Ovary (tissue), 9 donors: Measurements from ENCODE around the gene ASCC3. TPM values are rescaled to one million over a fixed set of nuclear protein-coding genes. Genes with fewer than 3 reads are reported as not detected.
"Not testable (repeated sequence)": the region's sequence is repeated elsewhere in the genome, so short reads cannot be mapped to it uniquely, and the experiment has no call there.

Source experiments
- DNase-seq, 5 donors: peaks; one replicate each; pipeline ENCODE4 v3.0.0-alpha.2; 2019 to 2020
- H3K27ac ChIP-seq, 2 donors: fragments of 200-600 bp; one replicate each; pipeline versions ENCODE4 v1.5.1 to v1.8.0; 2019 to 2022
- H3K27me3 ChIP-seq: fragments of 200-600 bp; one replicate; pipeline ENCODE4 v1.8.0; 2022
- H3K36me3 ChIP-seq: fragments of 200-600 bp; sonication (generic); one replicate; pipeline ENCODE4 v1.5.1; 2019
- H3K4me1 ChIP-seq: one replicate; pipeline ENCODE4 v1.8.1; 2013; ENCODE audit warnings: mild to moderate bottlenecking, moderate library complexity; ENCODE audit not compliant: insufficient read depth
- H3K4me3 ChIP-seq: fragments of 200-600 bp; sonication (generic); one replicate; pipeline ENCODE4 v1.5.1; 2017
- H3K9me3 ChIP-seq, 2 donors: fragments of 200-600 bp in 1 of 2; sonication (generic) in 1 of 2; one replicate each; pipeline versions ENCODE4 v1.5.1 to v1.8.1; 2013 to 2019; ENCODE audit warnings: mild to moderate bottlenecking in 1 of 2, moderate library complexity in 1 of 2
- EP300 ChIP-seq: sonication (generic); formaldehyde crosslinking; IDR thresholded peaks from one replicate; pipeline ENCODE4 v1.6.1; 2017; ENCODE audit warnings: antibody characterized with exemption
- POLR2A ChIP-seq: fragments of 450-650 bp; IDR thresholded peaks from one replicate; pipeline ENCODE4 v1.6.1; 2017; ENCODE audit warnings: antibody characterized with exemption, mild to moderate bottlenecking, moderate library complexity
- WGBS, 3 donors: extraction: QIAGEN DNeasy Blood & Tissue Kit in 1 of 3; methylation state at CpG; one replicate each; pipeline versions ENCODE4 v1.1.5 to v1.1.7; 2013 to 2017; 5-methylcytosine and 5-hydroxymethylcytosine counted together
- intact Hi-C, 4 donors: fragments of 100-400 bp; cut with DNase I; formaldehyde crosslinking; loops; one replicate each; pipeline versions ENCODE4 v1.11.0 to v1.15.1; 2022 to 2023
- polyA plus RNA-seq, 2 donors: library from polyadenylated mRNA; stranded (reverse); fragments of 200-250 nt in 1 of 2; fragments of 350-450 nt in 1 of 2; fragmentation: Illumina TruSeq in 1 of 2; extraction: RNeasy Lipid Tissue Mini Kit (QIAGEN cat#74804) in 1 of 2; gene quantifications; one replicate each; pipeline ENCODE4 v1.2.3, GENCODE V29; 2013 to 2014
- total RNA-seq, 7 donors: library from RNA; depleted of rRNA in 2 of 7; stranded (reverse); fragments of >200 nt in 2 of 7; fragmentation: NEBNext Ultra II Directional in 3 of 7; extraction: Animal tissue kit (Norgen Biotek cat#: 25700) in 3 of 7; gene quantifications; one replicate each; pipeline versions ENCODE4 v1.1.0 to v1.2.4, GENCODE V29; 2016 to 2023
- TF ChIP-seq, protein P1 (sequence below), 3 donors: fragments of 450-650 bp in 2 of 3; fragments of 200-600 bp in 1 of 3; IDR thresholded peaks; one replicate each; pipeline versions ENCODE4 v1.5.1 to v1.8.0; 2016 to 2022; ENCODE audit warnings: antibody characterized with exemption in 3 of 3, mild to moderate bottlenecking in 1 of 3
- donor health status: DM: no; HTN: no; CAD: no; lungs with moderate emphysema.
- donor health status: DM: no; HTN: no; CAD: no.
- donor health status: Bipolar disorder and iron deficiency.
- donor health status: DM: yes; HTN: yes; CAD: no.
- donor health status: DM: no; HTN: no; CAD: no.
- donor health status: DM: yes; HTN: yes; CAD: no.

Gene ASCC3
- total and polyA plus RNA-seq, 9 donors: 8.2 to 34.2 (median 22.0) TPM

- intact Hi-C loops: no loop called here
- Histone ChIP-seq H3K4me3 (no peak overlapping the region), H3K9me3 (no peaks in the 10 kb centered on the region), H3K36me3 (no peaks in the 10 kb centered on the region), H3K4me1 (no peaks in the 10 kb centered on the region), H3K27ac (no peak overlapping the region), H3K27me3 (no peaks in the 10 kb centered on the region)
- DNase-seq: no peak
- TF ChIP-seq, protein P1, sequence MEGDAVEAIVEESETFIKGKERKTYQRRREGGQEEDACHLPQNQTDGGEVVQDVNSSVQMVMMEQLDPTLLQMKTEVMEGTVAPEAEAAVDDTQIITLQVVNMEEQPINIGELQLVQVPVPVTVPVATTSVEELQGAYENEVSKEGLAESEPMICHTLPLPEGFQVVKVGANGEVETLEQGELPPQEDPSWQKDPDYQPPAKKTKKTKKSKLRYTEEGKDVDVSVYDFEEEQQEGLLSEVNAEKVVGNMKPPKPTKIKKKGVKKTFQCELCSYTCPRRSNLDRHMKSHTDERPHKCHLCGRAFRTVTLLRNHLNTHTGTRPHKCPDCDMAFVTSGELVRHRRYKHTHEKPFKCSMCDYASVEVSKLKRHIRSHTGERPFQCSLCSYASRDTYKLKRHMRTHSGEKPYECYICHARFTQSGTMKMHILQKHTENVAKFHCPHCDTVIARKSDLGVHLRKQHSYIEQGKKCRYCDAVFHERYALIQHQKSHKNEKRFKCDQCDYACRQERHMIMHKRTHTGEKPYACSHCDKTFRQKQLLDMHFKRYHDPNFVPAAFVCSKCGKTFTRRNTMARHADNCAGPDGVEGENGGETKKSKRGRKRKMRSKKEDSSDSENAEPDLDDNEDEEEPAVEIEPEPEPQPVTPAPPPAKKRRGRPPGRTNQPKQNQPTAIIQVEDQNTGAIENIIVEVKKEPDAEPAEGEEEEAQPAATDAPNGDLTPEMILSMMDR (IDR thresholded peaks at IDR 0.05): no peak
- TF ChIP-seq EP300 (no peak), POLR2A (no peak)
- WGBS, 3 donors: 66 to 79% (median 78%) methylated on average over 2 of the region's 2 CpGs
These were observed 223.3 kb downstream of the ASCC3 start for GRCh38 chr6:100657678-100658330.

GRCh38 chr6:100641147-100641546, 240.0 kb downstream of the ASCC3 start:
- H3K27me3 ChIP-seq, H3K36me3 ChIP-seq, H3K27ac ChIP-seq, H3K9me3 ChIP-seq, H3K4me1 ChIP-seq, H3K4me3 ChIP-seq, intact Hi-C loops, DNase-seq: not testable (repeated sequence)
- 96 to 99% (median 96%) methylated on average over 3 of the region's 3 CpGs for WGBS, 3 donors

- no peaks in the 10 kb centered on the region for H3K9me3 ChIP-seq
- H3K27me3 ChIP-seq: no peaks in the 10 kb centered on the region
- TF ChIP-seq, protein P1 (IDR thresholded peaks at IDR 0.05): no peak
- TF ChIP-seq EP300 (no peak), POLR2A (no peak)
- intact Hi-C loops: no loop called here
- no peak overlapping the region for H3K27ac ChIP-seq
- no peak overlapping the region for H3K4me3 ChIP-seq
- H3K4me1 ChIP-seq: no peaks in the 10 kb centered on the region
- H3K36me3 ChIP-seq: no peaks in the 10 kb centered on the region
- 87 to 89% (median 88%) methylated on average over 10 of the region's 10 CpGs for WGBS, 3 donors
- DNase-seq: no peak
These were observed 247.9 kb downstream of the ASCC3 start for GRCh38 chr6:100633096-100633777.

- no peaks in the 10 kb centered on the region for H3K27me3 ChIP-seq
- DNase-seq: no peak
- H3K36me3 ChIP-seq: no peaks in the 10 kb centered on the region
- intact Hi-C loops: no loop called here
- no peak overlapping the region for H3K27ac ChIP-seq
- H3K4me1 ChIP-seq: no peaks in the 10 kb centered on the region
- no peaks in the 10 kb centered on the region for H3K9me3 ChIP-seq
- WGBS, 3 donors: 16 to 53% (median 28%) methylated on average over 2 of the region's 2 CpGs
- TF ChIP-seq EP300: no peak
- TF ChIP-seq, protein P1 (IDR thresholded peaks at IDR 0.05): no peak
- TF ChIP-seq POLR2A: no peak
- H3K4me3 ChIP-seq: no peak overlapping the region
These were observed 250.6 kb downstream of the ASCC3 start for GRCh38 chr6:100630536-100630935.
